SK-N-SH (cell line): ENCODE measurements around the gene HSD17B4. TPM values are rescaled to one million over a fixed set of nuclear protein-coding genes. Genes with fewer than 3 reads are reported as not detected.
A peak's percentile ranks its signal among the peaks of the same experiment; 100 is the strongest.

Source experiments
- CTCF ChIA-PET: fragments of 300-600, 350-600 bp; formaldehyde crosslinking; extraction: SDS; loops from one replicate; lab custom pipeline; 2021; lab: Yijun Ruan, JAX
- POLR2A ChIA-PET: fragments of 350-600 bp; sonication (Branson Sonifier 250); formaldehyde crosslinking; extraction: SDS; loops from one replicate; lab custom pipeline; 2020; ENCODE audit warnings: antibody characterized with exemption, inconsistent platforms; lab: Yijun Ruan, JAX
- DNase-seq: peaks from one replicate; pipeline ENCODE4 v3.0.0; 2012
- H2AFZ ChIP-seq: fragments of 200-600 bp; sonication (generic); 2 replicates; pipeline ENCODE4 v1.8.1; 2016; ENCODE audit warnings: antibody characterized with exemption, mild to moderate bottlenecking, low read depth
- H3F3A ChIP-seq: fragments of 200-600 bp; sonication (generic); replicated peaks from 2 replicates; pipeline ENCODE3; 2016; ENCODE audit warnings: antibody characterized with exemption, mild to moderate bottlenecking; ENCODE audit not compliant: insufficient read depth
- H3K27ac ChIP-seq, 2 experiments: fragments of 200-500 bp in 1 of 2; fragments of 200-600 bp in 1 of 2; sonication (Bioruptor generic) in 1 of 2; sonication (generic), shearing (Covaris generic) in 1 of 2; 2 replicates each; pipeline versions ENCODE4 v1.5.1 to v1.6.1; 2014 to 2016; ENCODE audit warnings: low read depth in 2 of 2, inconsistent platforms in 1 of 2, low read length in 1 of 2, mild to moderate bottlenecking in 1 of 2, mixed read lengths in 1 of 2
- H3K27me3 ChIP-seq: fragments of 200-600 bp; sonication (generic), shearing (Covaris generic); 2 replicates; pipeline ENCODE4 v1.6.1; 2016; ENCODE audit warnings: mixed run types; ENCODE audit not compliant: insufficient read depth
- H3K36me3 ChIP-seq, 2 experiments: fragments of 200-500 bp in 1 of 2; fragments of 200-600 bp in 1 of 2; sonication (Bioruptor generic) in 1 of 2; sonication (generic) in 1 of 2; replicated peaks in 1 of 2; 2 replicates each; pipeline versions ENCODE3 to v1.5.1; 2014 to 2016; ENCODE audit warnings: low read length in 1 of 2, mild to moderate bottlenecking in 1 of 2; ENCODE audit not compliant: insufficient read depth in 2 of 2, control insufficient read depth in 1 of 2
- H3K4me1 ChIP-seq, 2 experiments: fragments of 200-500 bp in 1 of 2; fragments of 200-600 bp in 1 of 2; sonication (Bioruptor generic) in 1 of 2; sonication (generic), shearing (Covaris generic) in 1 of 2; 2 replicates each; pipeline versions ENCODE4 v1.5.1 to v1.6.1; 2014 to 2016; ENCODE audit warnings: low read depth in 1 of 2, low read length in 1 of 2, mixed run types in 1 of 2; ENCODE audit not compliant: insufficient read depth in 2 of 2, control insufficient read depth in 1 of 2
- H3K4me2 ChIP-seq: fragments of 200-600 bp; sonication (generic), shearing (Covaris generic); 2 replicates; pipeline ENCODE4 v1.6.1; 2017; ENCODE audit warnings: mixed run types
- H3K4me3 ChIP-seq, 2 experiments: fragments of 200-500 bp in 1 of 2; fragments of 200-600 bp in 1 of 2; sonication (Bioruptor generic) in 1 of 2; sonication (generic), shearing (Covaris generic) in 1 of 2; 2 replicates each; pipeline versions ENCODE4 v1.5.1 to v1.8.1; 2014 to 2016; ENCODE audit warnings: low read depth in 2 of 2, inconsistent platforms in 1 of 2, low read length in 1 of 2, mild to moderate bottlenecking in 1 of 2, mixed read lengths in 1 of 2, moderate library complexity in 1 of 2
- H3K79me2 ChIP-seq: fragments of 200-600 bp; sonication (generic); 2 replicates; pipeline ENCODE4 v1.8.1; 2017; ENCODE audit warnings: mild to moderate bottlenecking; ENCODE audit not compliant: insufficient read depth
- H3K9ac ChIP-seq: fragments of 200-600 bp; sonication (generic); 2 replicates; pipeline ENCODE4 v1.6.1; 2017; ENCODE audit warnings: mixed run types
- H3K9me2 ChIP-seq: fragments of 200-600 bp; sonication (generic); 2 replicates; pipeline ENCODE4 v1.6.1; 2017; ENCODE audit warnings: mixed run types
- H3K9me3 ChIP-seq: fragments of 200-600 bp; sonication (generic); 2 replicates; pipeline ENCODE4 v1.6.1; 2017; ENCODE audit warnings: mixed run types, mild to moderate bottlenecking, moderate library complexity
- H4K20me1 ChIP-seq: fragments of 200-600 bp; sonication (generic); 2 replicates; pipeline ENCODE4 v1.6.1; 2017; ENCODE audit warnings: mild to moderate bottlenecking, mixed run types; ENCODE audit not compliant: insufficient read depth
- EZH2phosphoT487 ChIP-seq: fragments of 200-600 bp; sonication (generic); IDR thresholded peaks from 2 replicates; pipeline ENCODE4 v1.6.1; 2017; ENCODE audit warnings: low read depth, mixed run types, mild to moderate bottlenecking, antibody characterized with exemption, moderate library complexity, borderline replicate concordance
- FOSL2 ChIP-seq: IDR thresholded peaks from 2 replicates; pipeline ENCODE4 v1.4.0; 2012; ENCODE audit warnings: low read depth, mild to moderate bottlenecking, moderate library complexity, borderline replicate concordance
- FOXJ3 ChIP-seq: sonication (generic); formaldehyde crosslinking; IDR thresholded peaks from 2 replicates; pipeline ENCODE4 v1.5.1; 2020; ENCODE audit warnings: mild to moderate bottlenecking, missing genetic modification reagents
- MEF2A ChIP-seq: IDR thresholded peaks from 2 replicates; pipeline ENCODE4 v1.4.0; 2012; ENCODE audit warnings: low read depth, borderline replicate concordance
- MXI1 ChIP-seq: IDR thresholded peaks from 2 replicates; pipeline ENCODE4 v1.6.1; 2012; ENCODE audit warnings: mild to moderate bottlenecking, low read depth, low read length, improper control_type of control experiment
- NFIC ChIP-seq: IDR thresholded peaks from 2 replicates; pipeline ENCODE4 v1.4.0; 2012; ENCODE audit warnings: borderline replicate concordance
- RAD21 ChIP-seq: IDR thresholded peaks from 2 replicates; pipeline ENCODE4 v1.6.1; 2012; ENCODE audit warnings: mild to moderate bottlenecking, low read length
- REST ChIP-seq: IDR thresholded peaks from 2 replicates; pipeline ENCODE4 v1.6.1; 2012; ENCODE audit warnings: mild to moderate bottlenecking, low read depth, low read length, moderate library complexity
- TAF1 ChIP-seq: IDR thresholded peaks from 2 replicates; pipeline ENCODE4 v1.6.1; 2012; ENCODE audit warnings: low read depth, mild to moderate bottlenecking, low read length, moderate library complexity, borderline replicate concordance
- USF2 ChIP-seq: fragments of 150-350 bp; IDR thresholded peaks from 2 replicates; pipeline ENCODE4 v1.6.1; 2017; ENCODE audit warnings: antibody characterized with exemption, low read length, low read depth, borderline replicate concordance
- WGBS: methylation state at CpG from one replicate; pipeline ENCODE4 v1.1.6; 2017; ENCODE audit warnings: low lambda C conversion rate; 5-methylcytosine and 5-hydroxymethylcytosine counted together
- polyA plus RNA-seq, 3 experiments: library from polyadenylated mRNA; depleted of rRNA; stranded (reverse); fragments of >200 nt; gene quantifications; 2 replicates each; pipeline ENCODE4 v1.2.3, GENCODE V29; 2012
- TF ChIP-seq, protein P1 (sequence below): fragments of 200-600 bp; sonication (generic); IDR thresholded peaks from 2 replicates; pipeline ENCODE4 v1.6.1; 2017; ENCODE audit warnings: antibody characterized with exemption, mild to moderate bottlenecking, moderate library complexity
- TF ChIP-seq, protein P2 (sequence below): IDR thresholded peaks from 2 replicates; pipeline ENCODE4 v1.4.0; 2012; ENCODE audit warnings: low read depth

Gene HSD17B4
- polyA plus RNA-seq, 1 of the 3 experiments (the other 2 are of a cell fraction), result 119 TPM

DNA sequence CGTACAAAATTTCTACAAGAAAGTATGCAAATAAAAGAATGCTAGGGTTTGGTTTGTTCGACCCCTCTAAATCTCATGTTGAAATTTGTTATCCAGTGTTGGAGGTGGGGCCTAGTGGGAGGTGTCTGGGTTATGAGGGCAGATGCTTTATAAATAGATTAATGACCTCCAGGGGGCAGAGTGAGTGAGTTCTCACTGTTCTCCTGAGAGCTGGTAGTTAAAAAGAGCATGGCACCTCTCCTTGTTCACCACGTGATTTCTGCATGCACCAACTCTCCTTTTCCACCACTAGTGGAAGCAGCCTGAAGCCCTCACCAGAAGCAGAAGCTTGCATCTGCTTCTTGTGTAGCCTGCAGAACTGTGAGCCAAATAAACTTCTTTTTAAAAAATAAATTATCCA is 126.6 kb downstream of the HSD17B4 start:
- H3K79me2 ChIP-seq, result no peaks in the 10 kb centered on the region
- no peaks in the 10 kb centered on the region for H3K4me1 ChIP-seq
- 56% methylated on average over 3 of the region's 3 CpGs for WGBS
- H3K27ac ChIP-seq, result no peak overlapping the region
- no peak for DNase-seq
- no peaks in the 10 kb centered on the region for H3K36me3 ChIP-seq
- CTCF ChIA-PET, result interaction anchor here (0.7 to 1.1 kb wide), 2 partner anchors 17 to 43 kb away, joined by 3 read pairs; no protein-coding TSS in a partner anchor
- TF ChIP-seq, protein P1, sequence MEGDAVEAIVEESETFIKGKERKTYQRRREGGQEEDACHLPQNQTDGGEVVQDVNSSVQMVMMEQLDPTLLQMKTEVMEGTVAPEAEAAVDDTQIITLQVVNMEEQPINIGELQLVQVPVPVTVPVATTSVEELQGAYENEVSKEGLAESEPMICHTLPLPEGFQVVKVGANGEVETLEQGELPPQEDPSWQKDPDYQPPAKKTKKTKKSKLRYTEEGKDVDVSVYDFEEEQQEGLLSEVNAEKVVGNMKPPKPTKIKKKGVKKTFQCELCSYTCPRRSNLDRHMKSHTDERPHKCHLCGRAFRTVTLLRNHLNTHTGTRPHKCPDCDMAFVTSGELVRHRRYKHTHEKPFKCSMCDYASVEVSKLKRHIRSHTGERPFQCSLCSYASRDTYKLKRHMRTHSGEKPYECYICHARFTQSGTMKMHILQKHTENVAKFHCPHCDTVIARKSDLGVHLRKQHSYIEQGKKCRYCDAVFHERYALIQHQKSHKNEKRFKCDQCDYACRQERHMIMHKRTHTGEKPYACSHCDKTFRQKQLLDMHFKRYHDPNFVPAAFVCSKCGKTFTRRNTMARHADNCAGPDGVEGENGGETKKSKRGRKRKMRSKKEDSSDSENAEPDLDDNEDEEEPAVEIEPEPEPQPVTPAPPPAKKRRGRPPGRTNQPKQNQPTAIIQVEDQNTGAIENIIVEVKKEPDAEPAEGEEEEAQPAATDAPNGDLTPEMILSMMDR, result peak; percentile 46; the same call in 1 of the 2 replicates
- TF ChIP-seq FOXJ3 (CRISPR knock-in tag), result no peak
- H3K27me3 ChIP-seq, result no peaks in the 10 kb centered on the region
- H3K4me3 ChIP-seq, result no peak overlapping the region
- H3F3A ChIP-seq, result no peaks in the 10 kb centered on the region
- no peaks in the 10 kb centered on the region for H4K20me1 ChIP-seq
- H3K9ac ChIP-seq, result no peak overlapping the region
- no peaks in the 10 kb centered on the region for H3K9me2 ChIP-seq
- POLR2A ChIA-PET, result no interaction called here
- no peak overlapping the region for H3K4me2 ChIP-seq
- H2AFZ ChIP-seq, result no peak overlapping the region
- no peaks in the 10 kb centered on the region for H3K9me3 ChIP-seq

DNA sequence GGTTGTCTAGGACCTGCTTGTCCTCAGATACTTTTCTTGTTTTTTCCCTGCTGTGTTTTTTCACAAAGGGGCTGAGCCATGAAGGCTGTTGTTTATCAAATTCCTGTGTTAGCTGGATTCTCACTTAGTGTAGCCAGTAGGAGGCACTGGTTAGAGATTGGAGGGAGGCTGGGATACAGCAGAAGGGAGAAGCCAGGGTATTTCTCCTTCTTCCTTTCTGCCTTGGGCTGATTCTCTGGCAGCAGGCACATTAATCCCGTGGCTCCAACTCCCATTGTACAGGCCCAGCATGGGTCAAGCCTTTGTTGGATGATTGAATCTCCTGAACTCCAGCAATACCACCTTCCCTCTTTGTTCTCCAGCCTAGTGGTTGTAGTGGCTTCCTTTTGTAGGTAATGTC is 130.7 kb downstream of the HSD17B4 start:
- Histone ChIP-seq H3K9ac (no peak overlapping the region), H3K9me2 (no peaks in the 10 kb centered on the region), H3K4me1 (no peaks in the 10 kb centered on the region), H3K79me2 (no peaks in the 10 kb centered on the region), H3K9me3 (no peaks in the 10 kb centered on the region), H3F3A (no peaks in the 10 kb centered on the region), H3K36me3 (no peaks in the 10 kb centered on the region)
- no peak for TF ChIP-seq USF2
- TF ChIP-seq MXI1, result no peak
- no peak for TF ChIP-seq FOSL2
- no peak for TF ChIP-seq NFIC
- no peak for TF ChIP-seq MEF2A
- no peak for TF ChIP-seq RAD21
- TF ChIP-seq EZH2phosphoT487, result no peak
- no peak for TF ChIP-seq REST
- no peak for TF ChIP-seq FOXJ3 (CRISPR knock-in tag)
- TF ChIP-seq, protein P2, sequence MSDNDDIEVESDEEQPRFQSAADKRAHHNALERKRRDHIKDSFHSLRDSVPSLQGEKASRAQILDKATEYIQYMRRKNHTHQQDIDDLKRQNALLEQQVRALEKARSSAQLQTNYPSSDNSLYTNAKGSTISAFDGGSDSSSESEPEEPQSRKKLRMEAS, result no peak
- no peak for TF ChIP-seq TAF1
- TF ChIP-seq, all 33 proteins: peak for 0
- ChIA-PET POLR2A (no interaction called here), CTCF (no interaction called here)
- no peaks in the 10 kb centered on the region for H4K20me1 ChIP-seq
- WGBS, result 43% methylated on average over 1 of the region's 1 CpG
- H2AFZ ChIP-seq, result no peak overlapping the region
- H3K4me2 ChIP-seq, result no peak overlapping the region
- no peak overlapping the region for H3K4me3 ChIP-seq
- no peak for DNase-seq
- no peaks in the 10 kb centered on the region for H3K27me3 ChIP-seq
- H3K27ac ChIP-seq, result no peak overlapping the region
